NCI-H460 (cell line): ENCODE results near the gene NCMAP. TPM values are rescaled to one million over a fixed set of nuclear protein-coding genes. Genes with fewer than 3 reads are reported as not detected.
A peak's percentile ranks its signal among the peaks of the same experiment; 100 is the strongest.
"Not testable (repeated sequence)": the region's sequence is repeated elsewhere in the genome, so short reads cannot be mapped to it uniquely, and the experiment has no call there.

Source experiments
- DNase-seq: peaks from one replicate; pipeline ENCODE4 v3.0.0-alpha.2; 2016; ENCODE audit warnings: low read depth; ENCODE audit errors: extremely low read depth
- polyA plus RNA-seq: library from polyadenylated mRNA; depleted of rRNA; stranded (reverse); fragments of >200 nt; gene quantifications from 2 replicates; pipeline ENCODE4 v1.2.3, GENCODE V29; 2014; cell fraction: nucleus; rRNA removed
- total RNA-seq: library from RNA; depleted of rRNA; stranded (reverse); fragments of >200 nt; shearing (Covaris generic); gene quantifications from 2 replicates; pipeline ENCODE4 v1.2.3, GENCODE V29; 2014; rRNA removed

NCMAP gene
- total RNA-seq, result 1.3 and 1.6 TPM in 2 replicates
- polyA plus RNA-seq, result 0.12 and 0.26 TPM in 2 replicates

GRCh38 chr1:24555591-24556413, at the start of gene NCMAP:
Gene NCMAP, plus strand, starts transcription at chr1:24556087. Its CDS starts 39,344 bp downstream, at chr1:24595431.
- DNase-seq, result no peak

GRCh38 chr1:24506691-24507381, 49.1 kb upstream of the NCMAP start:
- no peak for DNase-seq

- DNase-seq, result no peak
Measured at GRCh38 chr1:24507405-24507804, 48.5 kb upstream of the NCMAP start.

- DNase-seq, result no peak
Measured at GRCh38 chr1:24508911-24509310, 47.0 kb upstream of the NCMAP start.

GRCh38 chr1:24513706-24514105, 42.2 kb upstream of the NCMAP start:
- no peak for DNase-seq

GRCh38 chr1:24514946-24515345, 40.9 kb upstream of the NCMAP start:
- DNase-seq, result no peak

- DNase-seq, result peak; percentile 55
Measured at GRCh38 chr1:24515671-24516209, 40.1 kb upstream of the NCMAP start.

- DNase-seq, result no peak
Measured at GRCh38 chr1:24516506-24516905, 39.4 kb upstream of the NCMAP start.

- no peak for DNase-seq
Measured at GRCh38 chr1:24517898-24518297, 38.0 kb upstream of the NCMAP start.

- DNase-seq, result not testable (repeated sequence)
Measured at GRCh38 chr1:24520282-24520681, 35.6 kb upstream of the NCMAP start.

- no peak for DNase-seq
Measured at GRCh38 chr1:24525606-24526005, 30.3 kb upstream of the NCMAP start.

- DNase-seq, result no peak
Measured at GRCh38 chr1:24526045-24526444, 29.8 kb upstream of the NCMAP start.

GRCh38 chr1:24526940-24527542, 28.8 kb upstream of the NCMAP start:
- DNase-seq, result no peak

- no peak for DNase-seq
Measured at GRCh38 chr1:24528744-24529143, 27.1 kb upstream of the NCMAP start.

- not testable (repeated sequence) for DNase-seq
Measured at GRCh38 chr1:24529292-24529691, 26.6 kb upstream of the NCMAP start.

GRCh38 chr1:24535021-24535424, 20.9 kb upstream of the NCMAP start:
- DNase-seq, result no peak

GRCh38 chr1:24535778-24536177, 20.1 kb upstream of the NCMAP start:
- no peak for DNase-seq

GRCh38 chr1:24536391-24536840, 19.5 kb upstream of the NCMAP start:
- peak; percentile 95 for DNase-seq

- no peak for DNase-seq
Measured at GRCh38 chr1:24540051-24540905, 15.6 kb upstream of the NCMAP start.
